ENCODE results near the gene TMEM186.
"Not testable (repeated sequence)": the region's sequence is repeated elsewhere in the genome, so short reads cannot be mapped to it uniquely, and the experiment has no call there.

TMEM186 gene

GRCh38 chr16:8814095-8814806 is 16.8 kb upstream of the TMEM186 start:
- in situ Hi-C loops (cut with MboI; ENCODE audit: low sequenced_read_pairs) = no loop called here

GRCh38 chr16:8812162-8812843 is 14.9 kb upstream of the TMEM186 start:
- in situ Hi-C loops (cut with MboI; ENCODE audit: low sequenced_read_pairs) = no loop called here

DNA sequence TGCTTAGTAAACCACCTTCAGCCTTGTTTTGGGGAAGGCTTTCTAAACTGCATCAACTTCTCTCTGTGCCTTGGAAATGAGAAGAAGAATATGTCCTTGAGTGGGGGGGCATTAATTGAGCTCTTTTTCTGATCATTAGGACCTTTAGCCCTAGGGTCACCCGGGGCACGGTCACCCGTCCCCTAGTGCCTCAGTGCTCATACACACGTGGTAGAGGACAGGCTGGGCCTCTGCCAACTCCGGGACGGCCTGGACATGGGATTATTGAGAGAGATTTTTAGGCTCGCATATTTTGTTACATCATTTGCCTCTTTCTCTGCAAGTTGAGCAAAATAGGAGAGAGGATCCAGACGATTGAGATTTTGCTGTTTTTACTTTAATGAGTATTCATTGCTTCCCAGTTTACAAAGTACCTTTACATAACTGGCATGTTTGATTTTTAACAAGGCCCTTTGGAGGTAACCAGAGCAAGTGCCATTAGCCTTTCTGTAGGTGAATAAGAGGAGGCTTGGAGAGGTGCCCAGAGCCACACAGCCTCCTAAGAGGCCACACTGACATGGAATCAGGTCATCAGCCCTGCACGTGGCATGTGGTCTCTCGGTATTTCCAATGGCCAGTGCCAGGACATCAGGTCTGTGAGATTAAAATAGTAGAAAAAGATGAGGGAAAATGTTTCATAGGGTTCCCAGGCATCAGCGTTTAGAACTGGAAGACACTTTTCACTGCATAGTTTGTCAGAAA is 11.3 kb upstream of the TMEM186 start:
- in situ Hi-C loops (cut with MboI; ENCODE audit: low sequenced_read_pairs) = no loop called here

GRCh38 chr16:8808009-8808408 is 10.6 kb upstream of the TMEM186 start:
- in situ Hi-C loops (cut with MboI; ENCODE audit: low sequenced_read_pairs) = no loop called here

GRCh38 chr16:8807189-8807588 is 9.8 kb upstream of the TMEM186 start:
- in situ Hi-C loops (cut with MboI; ENCODE audit: low sequenced_read_pairs) = no loop called here

- in situ Hi-C loops (cut with MboI; ENCODE audit: low sequenced_read_pairs) = no loop called here
Observed at GRCh38 chr16:8806272-8806983, 9.0 kb upstream of the TMEM186 start.

GRCh38 chr16:8804313-8804712 is 6.9 kb upstream of the TMEM186 start:
- in situ Hi-C loops (cut with MboI; ENCODE audit: low sequenced_read_pairs) = no loop called here

DNA sequence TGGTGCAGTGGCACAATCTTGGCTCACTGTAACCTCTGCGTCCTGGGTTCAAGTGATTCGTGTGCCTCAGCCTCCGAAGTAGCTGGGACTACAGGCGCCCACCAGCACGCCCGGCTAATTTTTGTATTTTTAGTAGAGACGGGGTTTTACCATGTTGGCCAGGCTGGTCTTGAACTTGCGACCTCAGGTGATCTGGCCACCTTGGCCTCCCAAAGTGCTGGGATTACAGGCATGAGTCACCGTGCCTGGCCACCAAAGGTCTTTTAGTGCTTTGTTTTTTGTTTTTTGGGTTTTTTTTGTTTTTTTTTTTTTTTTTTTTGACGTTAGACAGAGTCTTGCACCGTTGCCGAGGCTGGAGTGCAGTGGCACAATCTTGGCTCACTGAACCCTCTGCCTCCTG is 6.3 kb upstream of the TMEM186 start:
- in situ Hi-C loops (cut with MboI; ENCODE audit: low sequenced_read_pairs) = not testable (repeated sequence)

DNA sequence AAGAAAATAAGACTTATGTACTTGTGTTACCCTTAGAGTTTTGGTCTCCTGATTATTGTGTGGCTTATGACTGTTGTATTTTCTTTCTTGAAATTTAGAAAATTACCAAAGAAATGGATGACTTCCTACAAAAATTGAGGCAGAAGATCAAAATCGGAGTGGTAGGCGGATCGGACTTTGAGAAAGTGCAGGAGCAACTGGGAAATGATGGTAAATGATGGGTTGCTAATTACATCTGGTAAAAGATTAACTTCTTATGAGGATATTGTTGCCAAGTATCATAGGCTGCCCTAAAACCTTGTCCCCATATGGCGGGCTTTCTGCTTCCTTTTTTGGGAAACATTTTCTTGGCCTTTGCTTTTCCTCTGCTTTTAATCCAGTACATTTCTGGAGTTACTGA is 4.3 kb upstream of the TMEM186 start:
- in situ Hi-C loops (cut with MboI; ENCODE audit: low sequenced_read_pairs) = no loop called here

GRCh38 chr16:8798535-8799157 is 1.2 kb upstream of the TMEM186 start:
- in situ Hi-C loops (cut with MboI; ENCODE audit: low sequenced_read_pairs) = no loop called here

DNA sequence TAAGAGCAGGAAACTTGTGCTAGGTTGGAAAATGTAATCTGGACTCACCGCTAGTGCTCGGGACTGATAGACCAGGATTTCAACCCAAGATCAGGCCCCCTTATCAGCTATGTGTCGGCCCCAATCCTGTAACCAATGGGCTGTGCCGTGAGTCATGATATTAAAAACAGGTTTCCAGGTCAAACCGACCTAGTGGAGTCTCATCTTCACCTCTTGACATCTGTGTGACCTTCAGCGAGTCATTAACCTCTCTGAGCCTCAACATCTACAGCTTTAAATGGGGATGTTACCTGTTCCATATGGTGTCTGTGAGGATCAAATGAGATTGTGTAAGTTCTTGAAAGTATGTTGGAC is 712 bp upstream of the TMEM186 start:
- in situ Hi-C loops (cut with MboI; ENCODE audit: low sequenced_read_pairs) = no loop called here

- in situ Hi-C loops (cut with MboI; ENCODE audit: low sequenced_read_pairs) = no loop called here
Observed at GRCh38 chr16:8796469-8797363, 723 bp downstream of the TMEM186 start.

DNA sequence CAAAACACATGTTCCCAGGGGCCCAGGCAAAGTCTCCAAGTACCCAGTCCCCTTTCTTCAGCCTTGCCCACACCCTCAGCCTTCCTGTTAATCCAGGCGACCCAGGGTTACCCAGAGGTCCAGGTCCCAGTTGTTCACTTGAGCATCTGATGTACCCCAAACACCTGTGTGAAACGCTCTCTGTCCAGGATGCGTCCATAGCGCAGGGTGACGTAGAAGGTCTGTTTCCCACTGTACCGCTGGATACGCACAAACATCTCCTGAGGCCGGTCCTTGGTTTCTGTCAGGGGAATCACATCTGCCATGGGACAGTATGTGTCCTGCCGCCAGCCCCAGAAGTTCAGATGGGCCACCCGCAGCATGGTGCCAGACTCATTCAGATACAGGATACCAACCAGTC is 1.6 kb downstream of the TMEM186 start:
- in situ Hi-C loops (cut with MboI; ENCODE audit: low sequenced_read_pairs) = no loop called here

- in situ Hi-C loops (cut with MboI; ENCODE audit: low sequenced_read_pairs) = no loop called here
Observed at GRCh38 chr16:8795091-8795490, 2.3 kb downstream of the TMEM186 start.

DNA sequence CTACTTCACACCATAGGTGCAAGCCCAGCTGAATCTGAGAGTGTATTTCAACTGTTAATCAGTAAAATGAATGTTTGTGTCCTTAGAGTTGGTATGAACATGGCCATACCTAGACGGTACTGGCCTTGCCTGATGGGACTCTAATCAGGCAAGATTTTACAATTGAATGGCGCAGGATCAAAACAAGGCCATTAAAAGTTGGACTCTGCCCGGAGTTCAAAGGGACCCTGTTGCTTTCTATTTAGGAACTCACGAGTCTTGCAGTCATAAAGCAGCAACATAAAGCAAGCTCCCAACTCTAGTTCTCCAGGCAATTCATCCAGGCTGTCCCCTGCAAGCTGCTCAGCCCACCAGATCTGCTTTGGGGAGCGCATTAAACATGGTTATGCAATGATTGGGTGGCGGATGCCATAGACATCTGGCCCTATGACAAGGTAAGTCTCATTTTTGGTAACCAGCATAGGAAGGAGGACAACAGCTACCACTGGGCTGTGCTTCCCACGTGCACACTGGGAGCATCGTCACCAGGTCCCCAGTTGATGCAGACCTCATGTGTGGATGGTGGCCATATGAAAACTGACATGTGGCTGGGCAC is 8.8 kb downstream of the TMEM186 start:
- in situ Hi-C loops (cut with MboI; ENCODE audit: low sequenced_read_pairs) = no loop called here

- in situ Hi-C loops (cut with MboI; ENCODE audit: low sequenced_read_pairs) = not testable (repeated sequence)
Observed at GRCh38 chr16:8786316-8786715, 11.1 kb downstream of the TMEM186 start.

DNA sequence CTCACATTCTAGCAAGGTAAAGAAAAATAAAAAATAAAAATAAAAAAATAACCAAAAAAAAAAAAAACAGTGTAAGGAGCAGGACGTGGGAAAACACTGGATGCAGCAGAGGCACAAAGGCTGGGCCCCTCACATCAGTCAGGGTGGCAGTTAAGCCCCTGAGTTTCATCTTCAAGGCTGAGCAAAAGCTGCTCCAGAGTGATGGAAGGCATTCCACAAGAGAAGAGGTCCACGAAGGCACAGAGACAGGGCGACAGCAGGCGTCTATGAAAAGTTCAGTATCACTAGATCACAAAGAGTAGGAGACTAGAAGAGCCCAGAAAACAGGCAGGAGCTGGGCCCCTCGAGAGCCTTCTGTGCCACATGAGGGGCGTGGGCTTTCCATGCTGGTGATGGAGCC is 12.0 kb downstream of the TMEM186 start:
- in situ Hi-C loops (cut with MboI; ENCODE audit: low sequenced_read_pairs) = no loop called here

- in situ Hi-C loops (cut with MboI; ENCODE audit: low sequenced_read_pairs) = no loop called here
Observed at GRCh38 chr16:8782673-8783072, 14.8 kb downstream of the TMEM186 start.

GRCh38 chr16:8781797-8782196 is 15.6 kb downstream of the TMEM186 start:
- in situ Hi-C loops (cut with MboI; ENCODE audit: low sequenced_read_pairs) = no loop called here

DNA sequence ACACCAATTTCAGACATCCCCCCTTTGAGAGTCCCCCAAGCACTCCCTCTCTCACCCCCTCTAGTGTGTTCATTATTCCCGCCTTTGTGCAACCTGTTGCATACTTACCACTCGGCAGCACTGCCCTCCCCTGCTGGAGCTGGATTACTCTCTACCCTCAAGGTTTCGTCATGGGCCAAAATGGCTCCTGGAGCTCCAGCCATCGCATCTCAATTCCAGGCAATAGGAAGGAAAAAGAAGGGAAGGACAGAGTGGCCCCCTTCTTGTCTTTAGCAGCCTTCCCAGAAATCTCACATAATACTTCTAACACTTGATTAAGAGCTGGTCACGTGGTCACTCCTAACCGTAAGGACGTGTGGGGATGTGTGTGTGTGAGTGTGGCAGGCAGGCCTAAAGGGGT is 20.2 kb downstream of the TMEM186 start:
- in situ Hi-C loops (cut with MboI; ENCODE audit: low sequenced_read_pairs) = no loop called here

Data from HL-60/S4 (cell line).